T-helper 9 cell (primary cell): ENCODE measurements around the gene DIP2C.
"Not testable (repeated sequence)": the region's sequence is repeated elsewhere in the genome, so short reads cannot be mapped to it uniquely, and the experiment has no call there.

ENCODE experiments used
- DNase-seq: peaks from one replicate; pipeline ENCODE4 v3.0.0-alpha.2; 2020

The DIP2C gene

DNA sequence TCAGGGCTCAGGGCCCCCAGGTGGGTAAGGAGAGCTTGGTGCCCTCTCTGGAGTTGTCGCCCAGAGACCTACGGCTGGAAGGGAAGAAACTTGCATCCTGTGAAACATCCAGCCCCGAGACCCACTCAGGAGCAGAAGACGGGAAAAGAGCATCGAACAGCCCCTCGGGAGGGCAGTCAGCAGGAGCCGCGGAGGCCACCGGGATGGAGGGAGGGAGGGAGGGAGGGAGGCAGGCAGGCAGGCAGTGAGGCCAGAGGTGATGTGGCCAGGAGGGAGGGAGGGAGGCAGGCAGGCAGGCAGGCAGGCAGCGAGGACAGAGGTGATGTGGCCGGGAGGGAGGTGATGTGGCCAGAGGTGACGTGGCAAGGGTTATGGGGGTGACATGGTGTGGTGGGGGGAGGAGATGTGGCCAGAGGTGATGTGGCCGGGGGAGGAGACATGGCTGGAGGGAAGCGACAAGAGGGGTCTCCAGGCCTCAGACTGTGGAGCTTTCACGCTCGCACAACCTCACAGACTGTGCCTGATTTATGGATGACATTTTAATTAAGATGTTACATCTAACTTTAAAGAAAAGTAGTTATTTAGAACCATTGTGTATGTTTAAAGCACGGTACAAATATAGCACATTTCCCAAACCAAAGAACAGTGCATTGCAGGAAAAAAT lies 141.1 kb downstream of the DIP2C start:
- DNase-seq: no peak

GRCh38 chr10:547591-548081 lies 141.8 kb downstream of the DIP2C start:
- DNase-seq: no peak

GRCh38 chr10:546971-547590 lies 142.4 kb downstream of the DIP2C start:
- no peak for DNase-seq

DNA sequence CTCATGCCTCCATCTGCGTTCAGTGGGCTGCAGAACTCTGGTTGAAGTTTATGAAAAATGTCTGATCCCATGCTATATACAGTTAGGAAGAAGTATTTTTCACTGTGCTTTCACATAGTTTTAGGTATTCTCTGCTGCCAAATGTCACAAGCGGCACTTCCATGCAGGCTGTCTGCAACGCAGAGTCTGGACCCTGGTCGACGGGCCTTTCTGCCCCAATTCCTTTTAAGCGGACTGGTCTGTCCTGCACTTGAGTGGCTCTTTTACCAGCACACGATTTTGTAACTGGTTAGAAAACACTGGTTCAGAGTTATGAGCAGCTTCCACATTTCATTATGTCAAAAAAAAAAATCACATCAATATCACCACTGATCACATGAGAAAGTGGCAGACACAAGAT lies 143.0 kb downstream of the DIP2C start:
- no peak for DNase-seq

DNA sequence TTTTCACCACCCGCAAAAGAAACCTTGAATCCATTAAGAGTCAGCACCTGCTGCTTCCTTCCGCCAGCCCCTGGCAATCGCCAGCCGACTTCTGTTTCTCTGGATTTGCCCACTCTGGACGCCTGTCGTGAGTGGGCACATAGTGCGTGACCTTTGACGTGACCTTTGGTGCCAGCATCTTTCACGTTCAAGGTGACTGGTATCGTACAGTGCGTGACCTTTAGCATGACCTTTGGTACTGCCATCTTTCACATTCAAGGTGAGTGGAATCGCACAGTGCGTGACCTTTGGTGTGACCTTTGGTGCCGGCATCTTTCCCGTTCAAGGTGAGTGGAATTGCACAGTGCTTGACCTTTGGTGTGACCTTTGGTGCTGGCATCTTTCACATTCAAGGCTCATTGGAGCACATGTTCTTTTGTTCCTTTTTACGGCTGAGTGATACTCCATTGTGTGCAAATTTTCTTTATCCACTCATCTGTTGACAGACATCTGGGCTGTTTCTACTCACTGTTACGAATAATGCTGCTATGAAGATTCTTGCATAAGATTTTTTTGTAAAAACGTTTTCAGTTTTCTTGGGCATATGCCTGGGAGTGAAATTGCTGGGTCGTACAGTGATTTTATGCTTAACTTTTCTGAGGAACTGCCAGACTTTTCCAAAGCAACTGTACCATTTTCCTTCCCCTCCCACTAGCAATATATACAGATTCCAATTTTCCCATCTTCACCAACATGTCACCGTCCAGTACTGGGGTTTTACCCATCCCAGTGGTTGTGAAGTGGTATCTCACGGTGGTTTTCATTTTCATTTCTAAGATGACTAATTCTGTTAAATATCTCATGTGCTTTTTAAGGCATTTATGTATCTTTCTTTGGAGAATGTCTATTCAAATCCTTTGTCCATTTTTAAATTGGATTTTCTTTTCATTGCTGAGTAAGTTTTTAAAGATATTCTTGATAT lies 145.3 kb downstream of the DIP2C start:
- no peak for DNase-seq

- DNase-seq: no peak
Measured at GRCh38 chr10:543131-543530, 146.3 kb downstream of the DIP2C start.

DNA sequence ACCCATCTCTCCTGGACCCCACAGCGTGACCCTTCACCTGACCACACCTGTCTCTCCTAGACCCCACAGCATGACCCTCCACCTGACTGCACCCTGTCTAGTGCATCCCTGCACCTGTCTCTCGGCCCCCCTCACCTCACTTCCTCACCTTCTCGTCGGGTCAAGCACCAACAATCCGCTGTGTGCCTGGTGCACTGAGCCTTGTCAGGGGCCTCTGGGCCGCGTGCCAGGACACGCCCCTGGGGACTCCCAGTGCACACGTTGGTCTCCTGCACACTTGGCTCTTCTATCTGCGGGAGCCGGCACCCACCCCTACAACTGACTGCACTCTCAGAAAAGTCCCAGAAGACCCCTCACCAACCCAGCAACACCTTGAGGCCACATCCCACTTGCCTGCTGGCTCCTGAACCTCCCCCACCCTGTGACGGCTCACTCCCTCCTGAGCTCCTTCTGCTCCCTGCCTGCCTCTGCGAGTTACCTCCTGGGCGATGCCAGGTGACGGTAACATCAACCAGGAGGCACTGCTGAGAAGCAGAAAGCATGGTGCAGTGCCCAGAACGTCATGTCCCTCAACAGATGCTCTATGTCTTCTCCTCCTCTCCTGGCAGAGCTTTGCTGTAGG lies 147.6 kb downstream of the DIP2C start:
- DNase-seq: no peak

GRCh38 chr10:541041-541440 lies 148.4 kb downstream of the DIP2C start:
- no peak for DNase-seq

DNA sequence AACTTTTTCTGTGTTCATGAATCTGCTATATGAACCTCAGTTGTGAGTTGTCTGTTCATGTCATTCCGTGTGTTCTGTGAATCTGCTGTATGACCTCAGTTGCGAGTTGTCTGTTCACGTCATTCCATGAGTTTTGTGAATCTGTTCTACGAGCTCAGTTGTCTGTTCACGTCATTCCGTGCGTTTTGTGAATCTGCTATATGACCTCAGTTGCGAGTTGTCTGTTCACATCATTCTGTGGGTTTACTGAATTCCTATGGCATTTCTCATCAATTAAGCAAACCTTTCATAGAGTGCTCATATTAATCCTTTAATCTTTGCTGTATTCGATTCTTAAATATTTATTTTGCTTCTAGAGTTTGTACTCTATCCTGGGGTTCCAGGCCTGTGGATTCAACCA lies 150.6 kb downstream of the DIP2C start:
- DNase-seq: no peak

DNA sequence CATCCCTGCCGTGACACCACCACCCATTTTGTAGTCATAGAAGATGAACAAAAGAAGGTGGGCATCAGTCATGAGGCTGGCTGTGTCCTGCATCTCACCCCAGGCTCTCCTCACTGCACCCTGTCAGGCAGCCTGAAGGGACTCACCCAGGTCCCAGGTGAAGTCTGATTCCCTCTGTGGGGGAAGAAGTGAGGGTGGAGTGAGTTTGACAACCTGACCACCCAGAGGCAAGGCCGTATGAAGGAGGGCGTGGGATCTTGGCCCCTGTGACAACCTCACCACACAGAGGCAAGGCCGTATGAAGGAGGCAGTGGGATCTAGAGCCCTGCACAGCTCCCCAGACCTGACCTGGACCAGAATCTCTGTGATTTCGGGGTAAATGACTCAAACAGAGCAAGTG lies 152.5 kb downstream of the DIP2C start:
- no peak for DNase-seq

GRCh38 chr10:536371-536925 lies 153.0 kb downstream of the DIP2C start:
- no peak for DNase-seq

GRCh38 chr10:535952-536351 lies 153.5 kb downstream of the DIP2C start:
- DNase-seq: no peak

DNA sequence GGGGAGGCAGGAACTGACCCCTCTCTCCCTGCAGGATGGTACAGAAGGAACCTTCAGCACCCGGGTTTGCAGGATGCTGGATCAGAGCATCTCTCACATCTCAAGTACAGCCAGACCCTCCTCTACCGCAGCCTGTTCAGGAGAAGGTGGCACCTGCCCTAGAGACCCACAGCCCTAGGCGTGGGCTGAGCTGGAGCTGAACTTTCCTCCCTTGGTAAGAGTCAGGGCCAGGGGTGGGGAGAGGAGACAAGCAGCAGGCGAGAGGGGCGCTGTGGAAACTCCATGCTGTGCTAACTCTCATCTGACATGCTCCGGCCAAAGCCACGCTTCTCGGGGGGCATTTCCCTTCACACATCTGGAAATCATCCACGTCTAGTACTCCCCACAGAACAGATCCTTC lies 154.4 kb downstream of the DIP2C start:
- no peak for DNase-seq

DNA sequence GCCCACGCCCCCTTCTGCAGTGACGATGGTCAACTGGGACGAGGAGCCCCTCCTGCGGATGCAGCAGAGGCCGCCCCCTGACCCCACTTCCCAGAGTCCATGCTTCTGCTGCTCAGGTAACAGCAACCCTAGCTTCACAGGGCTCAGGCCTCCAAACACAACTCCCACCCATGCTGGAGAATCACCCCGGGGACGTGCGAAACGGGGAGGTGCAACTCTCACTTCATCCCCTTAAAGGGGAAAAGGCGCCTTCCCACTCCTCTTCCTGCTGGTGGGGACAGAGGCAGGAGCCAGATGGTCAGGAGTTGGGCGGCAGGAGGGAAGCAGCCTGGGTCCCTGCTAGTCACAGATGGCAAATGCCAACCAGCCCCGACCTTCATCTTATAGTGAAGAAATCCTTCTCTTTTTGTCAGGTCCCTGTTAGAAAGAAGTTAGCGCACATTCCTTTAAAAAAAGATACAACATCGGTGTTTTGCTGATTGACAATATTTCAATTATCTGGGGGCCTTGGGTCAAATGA lies 155.4 kb downstream of the DIP2C start:
- DNase-seq: no peak

GRCh38 chr10:533611-534010 lies 155.9 kb downstream of the DIP2C start:
- no peak for DNase-seq

GRCh38 chr10:533186-533585 lies 156.3 kb downstream of the DIP2C start:
- DNase-seq: no peak

- DNase-seq: not testable (repeated sequence)
Measured at GRCh38 chr10:532331-532730, 157.1 kb downstream of the DIP2C start.

- DNase-seq: no peak
Measured at GRCh38 chr10:531541-531940, 157.9 kb downstream of the DIP2C start.

GRCh38 chr10:530717-531116 lies 158.8 kb downstream of the DIP2C start:
- DNase-seq: no peak

DNA sequence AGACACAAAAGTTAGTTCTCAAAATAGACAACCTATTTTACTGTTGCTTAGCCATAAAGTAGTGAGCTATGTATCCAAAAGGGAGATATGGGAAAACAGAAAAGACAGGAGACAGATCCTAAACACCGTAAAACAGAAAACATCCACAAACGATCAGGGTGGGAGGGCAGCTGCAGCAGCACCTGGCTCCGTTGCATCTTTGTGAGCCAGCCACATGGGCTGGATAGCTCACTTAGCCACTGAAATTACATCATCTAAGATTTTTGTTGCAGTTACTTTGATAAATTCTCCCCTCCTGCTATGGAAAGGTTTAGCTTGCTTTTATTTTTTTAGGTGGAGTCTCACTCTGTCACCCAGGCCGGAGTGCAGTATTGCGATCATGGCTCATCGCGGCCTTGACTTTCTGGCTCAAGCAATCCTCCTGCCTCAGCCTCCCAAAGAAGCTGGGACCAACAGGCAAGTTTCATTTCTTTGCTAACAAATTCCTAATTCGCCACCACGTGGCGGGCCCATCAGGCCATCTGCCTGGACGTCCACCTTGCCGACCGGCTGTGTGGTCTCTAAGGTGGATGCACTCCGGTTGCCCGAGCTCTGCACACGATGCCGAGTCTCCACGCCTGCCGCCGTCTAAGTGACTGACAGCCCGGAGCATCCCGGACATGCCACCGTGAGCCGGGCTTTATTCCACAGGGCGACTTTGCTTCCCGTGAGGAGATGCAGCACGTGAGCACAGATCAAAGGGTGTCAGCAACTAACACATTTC lies 159.8 kb downstream of the DIP2C start:
- no peak for DNase-seq
